ENCODE measurements around the gene AGBL1.

The AGBL1 gene

GRCh38 chr15:86165265-86166211 is 85.9 kb downstream of the AGBL1 start:
- no peak for DNase-seq

- no peak for DNase-seq
Observed at GRCh38 chr15:86167841-86168240, 88.2 kb downstream of the AGBL1 start.

GRCh38 chr15:86178845-86179244 is 99.2 kb downstream of the AGBL1 start:
- DNase-seq, result no peak

GRCh38 chr15:86183596-86184491 is 104.2 kb downstream of the AGBL1 start:
- DNase-seq, result no peak

DNA sequence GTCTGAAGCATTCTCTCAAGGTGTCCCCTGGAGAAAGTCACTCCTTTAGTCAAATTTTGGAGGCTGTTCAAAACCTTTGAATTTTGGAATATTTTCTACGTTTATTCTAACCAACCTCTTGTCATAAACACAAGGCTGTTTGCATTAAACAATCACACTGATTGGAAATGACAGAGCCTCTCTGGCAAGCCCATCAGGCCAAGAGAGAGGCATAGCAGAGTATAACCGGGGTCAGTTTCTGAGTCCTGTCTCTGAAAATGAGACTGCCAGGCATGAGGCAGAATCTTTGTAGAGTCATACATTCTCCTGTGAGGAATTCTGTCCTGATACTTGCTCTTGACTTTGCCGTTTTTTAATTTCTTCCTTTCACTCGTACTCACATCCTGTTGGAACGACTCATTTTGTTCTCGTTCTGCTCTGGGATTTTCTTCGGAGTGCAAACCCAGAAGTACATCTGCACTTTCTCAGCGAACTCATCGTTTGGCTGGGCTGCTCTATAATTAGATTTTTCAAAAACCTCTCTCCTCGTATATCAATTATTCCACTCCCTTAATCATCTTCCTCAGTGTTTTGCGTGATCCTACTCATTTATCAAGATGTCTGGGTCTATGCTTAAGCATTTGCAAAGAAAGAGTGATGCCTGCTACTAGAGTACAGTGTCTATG is 114.2 kb downstream of the AGBL1 start:
- DNase-seq, result no peak

GRCh38 chr15:86197770-86198169 is 118.1 kb downstream of the AGBL1 start:
- no peak for DNase-seq

- DNase-seq, result no peak
Observed at GRCh38 chr15:86199467-86200145, 119.9 kb downstream of the AGBL1 start.

DNA sequence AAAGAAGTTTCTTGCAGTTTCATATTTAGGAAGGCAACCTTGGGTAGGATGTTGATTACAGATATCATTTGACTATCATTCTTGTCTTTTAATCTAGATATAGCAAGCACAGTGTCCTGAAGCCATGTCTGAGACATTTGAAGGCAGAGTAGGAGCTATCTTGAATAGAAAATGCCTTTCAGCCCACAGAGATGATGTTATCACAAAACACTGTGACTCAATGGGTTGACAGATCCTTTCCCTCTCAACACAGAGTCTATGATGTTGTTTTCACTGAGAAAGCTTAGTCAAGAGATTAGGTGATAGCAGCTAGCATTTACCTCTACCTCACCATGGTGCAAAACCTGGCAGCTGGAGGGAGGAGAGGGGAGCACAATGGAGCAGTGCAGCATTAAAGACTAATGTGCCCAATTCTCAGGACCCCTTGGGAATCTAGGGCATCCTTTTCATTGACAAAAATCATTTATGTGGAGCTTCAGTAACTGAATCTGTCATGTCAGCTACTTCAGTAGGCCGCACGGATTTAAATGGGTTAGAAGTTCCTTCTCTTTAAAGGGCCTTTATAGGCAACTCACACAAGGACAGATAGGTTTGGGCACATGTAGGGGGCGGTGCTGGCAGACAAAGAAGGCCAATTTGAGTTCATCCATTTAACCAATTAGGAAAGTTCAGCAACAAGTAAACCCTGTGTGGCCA is 121.8 kb downstream of the AGBL1 start:
- DNase-seq, result no peak

DNA sequence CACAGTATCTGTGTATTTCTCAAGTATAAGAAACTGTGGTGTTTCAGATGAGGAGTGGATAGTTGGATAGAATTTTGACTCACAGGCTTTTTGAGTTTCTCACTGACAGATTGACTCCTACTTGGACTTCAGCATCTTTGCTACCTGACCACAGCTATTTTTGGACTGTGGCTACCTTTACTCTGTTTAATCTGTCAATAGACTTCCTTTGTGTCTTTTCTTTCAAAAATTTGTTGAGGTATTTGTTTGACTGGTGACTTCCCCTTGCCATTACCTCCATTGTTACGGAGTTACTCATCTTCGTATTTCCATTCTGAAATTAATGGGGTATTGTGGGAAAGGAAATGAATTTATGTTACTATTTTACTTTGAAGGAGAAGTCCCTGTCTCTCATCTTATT is 123.8 kb downstream of the AGBL1 start:
- no peak for DNase-seq

DNA sequence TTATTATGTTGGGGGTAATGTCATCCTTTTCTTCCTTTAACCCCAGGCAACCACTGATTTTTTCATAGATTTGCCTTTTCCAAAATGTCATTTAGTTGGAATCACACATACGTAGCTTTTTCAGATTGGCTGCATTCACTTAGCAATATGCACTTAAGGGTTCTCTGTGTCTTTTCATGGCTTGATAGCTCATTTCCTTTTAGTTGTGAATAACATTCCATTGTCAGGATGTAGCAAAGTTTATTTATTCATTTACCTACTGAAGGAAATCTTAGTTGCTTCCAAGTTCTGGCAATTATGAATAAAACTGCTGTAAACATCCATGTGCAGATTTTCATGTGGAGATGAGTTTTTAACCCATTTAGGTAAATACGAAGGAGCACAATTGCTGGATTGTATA is 125.4 kb downstream of the AGBL1 start:
- DNase-seq, result no peak

GRCh38 chr15:86213420-86213819 is 133.7 kb downstream of the AGBL1 start:
- DNase-seq, result no peak

DNA sequence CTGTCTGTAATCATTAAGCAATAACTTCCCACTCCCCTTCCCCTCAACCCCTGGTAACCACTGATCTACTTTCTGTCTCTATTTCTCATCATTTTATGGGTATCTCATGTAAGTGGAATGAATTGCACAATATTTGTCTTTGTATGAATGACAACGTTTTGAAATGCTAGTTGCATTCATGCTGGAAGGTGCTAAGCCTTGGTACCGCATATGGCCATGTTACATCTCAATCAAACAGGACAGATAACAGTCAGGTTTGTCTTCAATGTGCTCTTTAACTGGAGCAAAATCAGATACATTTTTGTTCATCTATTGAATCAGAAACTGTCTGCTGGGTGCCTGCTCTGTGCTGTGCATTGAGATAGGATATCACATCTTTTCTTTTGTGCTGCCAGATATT is 134.2 kb downstream of the AGBL1 start:
- no peak for DNase-seq

- DNase-seq, result no peak
Observed at GRCh38 chr15:86221119-86221518, 141.4 kb downstream of the AGBL1 start.

GRCh38 chr15:86229306-86229705 is 149.6 kb downstream of the AGBL1 start:
- no peak for DNase-seq

DNA sequence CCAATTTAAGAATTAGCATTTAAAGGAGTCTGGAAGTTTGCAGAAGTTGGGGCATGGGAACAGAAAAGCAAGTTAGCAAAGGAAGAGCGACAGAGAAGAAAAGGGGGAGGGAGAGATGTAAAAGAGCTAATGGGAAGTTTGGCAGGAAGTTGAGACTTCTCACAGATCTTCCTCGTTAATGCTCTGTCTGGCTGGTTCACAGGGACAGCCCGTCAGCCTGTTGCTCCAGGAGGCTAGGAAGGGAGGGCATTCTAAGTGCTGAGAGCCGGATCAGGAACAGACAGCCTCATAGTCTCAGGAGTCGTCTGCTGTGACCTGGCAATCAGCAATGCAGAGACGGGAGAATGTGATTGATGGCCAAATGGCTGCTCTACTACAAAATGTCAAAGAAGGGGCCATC is 150.3 kb downstream of the AGBL1 start:
- no peak for DNase-seq

- DNase-seq, result peak; percentile 37
Observed at GRCh38 chr15:86231864-86232721, 152.4 kb downstream of the AGBL1 start.

DNA sequence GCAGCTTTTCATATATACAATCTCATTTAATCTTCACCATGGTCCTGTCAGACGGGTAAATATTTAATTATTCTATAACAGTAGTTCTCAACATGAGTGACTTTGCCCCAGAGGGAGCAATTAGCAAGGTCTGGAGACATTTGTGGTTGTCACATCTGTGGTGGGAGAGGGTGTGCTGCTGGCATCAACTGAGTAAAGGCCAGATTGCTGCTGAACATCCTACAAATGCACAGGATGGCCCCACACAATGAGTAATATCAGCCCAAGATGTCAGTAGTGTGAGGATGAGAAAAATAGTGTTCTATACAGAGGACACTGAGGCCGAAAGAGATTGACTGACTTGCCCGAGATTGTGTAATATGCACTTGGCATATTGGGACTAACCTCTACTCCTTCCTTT is 156.0 kb downstream of the AGBL1 start:
- DNase-seq, result no peak

DNA sequence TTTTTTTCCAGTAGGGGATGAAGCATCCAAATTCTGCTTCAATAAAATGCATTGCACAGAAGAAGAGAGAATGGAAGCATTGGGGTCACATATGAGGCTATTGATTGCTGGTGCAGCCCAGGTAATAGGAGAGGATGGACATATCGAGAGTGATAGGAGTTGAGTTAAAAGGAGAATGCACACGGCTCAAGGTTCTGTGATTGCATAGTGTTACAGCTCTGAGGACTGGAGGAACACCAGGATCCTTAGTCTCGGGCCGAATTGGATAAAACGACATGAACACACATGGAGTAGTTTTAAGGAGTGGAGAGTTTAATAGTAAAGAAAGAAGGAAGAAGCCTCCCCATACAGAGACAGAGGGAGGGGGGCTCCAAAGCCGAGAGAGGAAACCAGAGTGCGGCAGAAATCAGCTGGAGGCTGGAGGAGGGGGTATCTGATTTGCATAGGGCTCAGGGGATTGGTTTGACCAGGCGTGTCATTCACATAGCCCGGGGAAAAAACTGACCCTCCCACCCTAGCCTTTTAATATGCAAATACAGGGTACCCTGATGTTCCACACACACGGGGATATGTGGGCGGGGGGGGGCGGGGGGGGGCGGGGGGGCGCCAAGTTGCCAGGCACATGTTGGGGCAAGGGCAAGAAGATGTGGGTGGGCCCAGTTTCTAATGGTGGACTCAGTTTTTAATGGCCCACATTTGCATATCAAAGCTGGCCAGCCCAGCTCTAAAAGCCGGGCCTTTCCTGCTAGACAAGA is 156.9 kb downstream of the AGBL1 start:
- no peak for DNase-seq

GRCh38 chr15:86237111-86237500 is 157.4 kb downstream of the AGBL1 start:
- DNase-seq, result no peak

- no peak for DNase-seq
Observed at GRCh38 chr15:86247249-86247955, 167.7 kb downstream of the AGBL1 start.

All from CD4-positive, alpha-beta T cell treated with Interleukin-21 for 1 hour (primary cell).